Measurements from ENCODE around the gene NAA50. TPM values are rescaled to one million over a fixed set of nuclear protein-coding genes. Genes with fewer than 3 reads are reported as not detected.
A peak's percentile ranks its signal among the peaks of the same experiment; 100 is the strongest.

The NAA50 gene
- total RNA-seq, 1 experiment from 2014 or later, result 188 TPM

GRCh38 chr3:113744941-113745755 lies 901 bp downstream of the NAA50 start:
- Histone ChIP-seq H3K36me3 (ENCODE audit: control insufficient read depth, insufficient read depth, low read length) (no peaks in the 10 kb centered on the region), H3K4me3 (ENCODE audit: low read depth, low read length) (peak overlapping the region; percentile 78), H3K9me3 (no peaks in the 10 kb centered on the region), H3K27me3 (replicated peaks; ENCODE audit: control insufficient read depth, insufficient read depth, low read length) (no peaks in the 10 kb centered on the region), H3K4me1 (0 out of 2 replicates have a peak, but pooled peaks cover 3% of the 10 kb centered on the region)
- Mint-ChIP-seq H3K4me1 (ENCODE audit: low read depth, unreplicated experiment) (peaks cover 16% of the 10 kb centered on the region), H3K27ac (ENCODE audit: unreplicated experiment) (peak overlapping the region; percentile 100), H3K9me3 (ENCODE audit: unreplicated experiment) (no peaks in the 10 kb centered on the region), H3K36me3 (ENCODE audit: insufficient read depth, unreplicated experiment) (peaks cover 37% of the 10 kb centered on the region), H3K27me3 (ENCODE audit: insufficient read depth, unreplicated experiment) (no peaks in the 10 kb centered on the region), H3K4me3 (ENCODE audit: unreplicated experiment) (peak overlapping the region; percentile 96)
- POLR2A ChIA-PET, result interaction anchor here (1.4 to 1.6 kb wide), 2 partner anchors 49 to 231 kb away, joined by 4 read pairs; partner anchors contain the start of genes SPICE1 and USF3
- CTCF ChIA-PET, result interaction anchor here (0.7 to 3.2 kb wide), 11 partner anchors 9 to 229 kb away, joined by 3 to 37 read pairs (median 4); partner anchors contain the start of gene USF3
- BruUV-seq (replicated peaks), result TSS peak; percentile 27
- DNase-seq, result peak; percentile 75 to 79
- TF ChIP-seq CTCF (IDR thresholded peaks at IDR 0.05; ENCODE audit: insufficient read depth in 1 of 2, low read depth in 1 of 2, low read length in 1 of 2, severe bottlenecking in 1 of 2, unreplicated experiment in 1 of 2), result peak; percentile 42 to 68
- intact Hi-C loops (cut with micrococcal nuclease; ENCODE audit: unreplicated experiment), result loop anchor here (1.0 to 5.0 kb wide), 4 partner anchors 9 to 228 kb away; partner anchors contain the start of genes SPICE1 and ZDHHC23

GRCh38 chr3:113743006-113743630 lies 2.9 kb downstream of the NAA50 start:
- H3K9me3 ChIP-seq, result no peaks in the 10 kb centered on the region
- no peak for TF ChIP-seq CTCF (IDR thresholded peaks at IDR 0.05; ENCODE audit: insufficient read depth in 1 of 2, low read depth in 1 of 2, low read length in 1 of 2, severe bottlenecking in 1 of 2, unreplicated experiment in 1 of 2)
- H3K4me3 ChIP-seq (ENCODE audit: low read depth, low read length), result no peak overlapping the region
- H3K36me3 ChIP-seq (ENCODE audit: control insufficient read depth, insufficient read depth, low read length), result no peaks in the 10 kb centered on the region
- no TSS peak for BruUV-seq (replicated peaks)
- intact Hi-C loops (cut with micrococcal nuclease; ENCODE audit: unreplicated experiment), result no loop called here
- Mint-ChIP-seq H3K9me3 (ENCODE audit: unreplicated experiment) (no peaks in the 10 kb centered on the region), H3K36me3 (ENCODE audit: insufficient read depth, unreplicated experiment) (peaks cover 31% of the 10 kb centered on the region), H3K4me1 (ENCODE audit: low read depth, unreplicated experiment) (peaks cover 8% of the 10 kb centered on the region), H3K4me3 (ENCODE audit: unreplicated experiment) (no peak overlapping the region), H3K27ac (ENCODE audit: unreplicated experiment) (peak overlapping the region; percentile 45), H3K27me3 (ENCODE audit: insufficient read depth, unreplicated experiment) (no peaks in the 10 kb centered on the region)
- no peaks in the 10 kb centered on the region for H3K27me3 ChIP-seq (replicated peaks; ENCODE audit: control insufficient read depth, insufficient read depth, low read length)
- ChIA-PET CTCF (no interaction called here), POLR2A (no interaction called here)
- H3K4me1 ChIP-seq, result no peaks in the 10 kb centered on the region
- DNase-seq, result no peak

GRCh38 chr3:113741620-113742019 lies 4.4 kb downstream of the NAA50 start:
- POLR2A ChIA-PET, result interaction anchor here (0.6 kb wide), 1 partner anchor 9 kb away, joined by 3 read pairs; no protein-coding TSS in a partner anchor
- H3K27ac Mint-ChIP-seq (ENCODE audit: unreplicated experiment), result no peak overlapping the region
- TF ChIP-seq CTCF (IDR thresholded peaks at IDR 0.05; ENCODE audit: insufficient read depth in 1 of 2, low read depth in 1 of 2, low read length in 1 of 2, severe bottlenecking in 1 of 2, unreplicated experiment in 1 of 2), result no peak
- Histone ChIP-seq H3K27me3 (replicated peaks; ENCODE audit: control insufficient read depth, insufficient read depth, low read length) (no peaks in the 10 kb centered on the region), H3K36me3 (ENCODE audit: control insufficient read depth, insufficient read depth, low read length) (no peaks in the 10 kb centered on the region), H3K9me3 (no peaks in the 10 kb centered on the region), H3K4me1 (0 out of 2 replicates have a peak, but pooled peaks cover 6% of the 10 kb centered on the region), H3K4me3 (ENCODE audit: low read depth, low read length) (no peak overlapping the region)
- BruUV-seq (replicated peaks), result no TSS peak
- no peak overlapping the region for H3K4me3 Mint-ChIP-seq (ENCODE audit: unreplicated experiment)
- CTCF ChIA-PET, result no interaction called here
- intact Hi-C loops (cut with micrococcal nuclease; ENCODE audit: unreplicated experiment), result no loop called here
- H3K36me3 Mint-ChIP-seq (ENCODE audit: insufficient read depth, unreplicated experiment), result peaks cover 25% of the 10 kb centered on the region
- H3K4me1 Mint-ChIP-seq (ENCODE audit: low read depth, unreplicated experiment), result peaks cover 8% of the 10 kb centered on the region
- no peak for DNase-seq
- no peaks in the 10 kb centered on the region for H3K9me3 Mint-ChIP-seq (ENCODE audit: unreplicated experiment)
- H3K27me3 Mint-ChIP-seq (ENCODE audit: insufficient read depth, unreplicated experiment), result no peaks in the 10 kb centered on the region

All from Caco-2 (cell line).